Endothelial cell of umbilical vein (primary cell): ENCODE data around the gene SFMBT1. TPM values are rescaled to one million over a fixed set of nuclear protein-coding genes. Genes with fewer than 3 reads are reported as not detected.

ENCODE experiments used
- BruUV-seq: library from RNA; stranded (reverse); fragments of 400-500 nt; replicated peaks from 2 replicates; lab custom pipeline; 2021; lab: Mats Ljungman, UMichigan
- CTCF ChIA-PET: fragments of 300-600, 350-600 bp; sonication (Branson Sonifier 250); formaldehyde crosslinking; loops from one replicate; lab custom pipeline; 2021; ENCODE audit warnings: antibody characterized with exemption, inconsistent platforms; lab: Charles Lee
- POLR2A ChIA-PET: fragments of 300-600, 350-600 bp; sonication (Branson Sonifier 250); formaldehyde crosslinking; loops from one replicate; lab custom pipeline; 2021; ENCODE audit warnings: antibody characterized with exemption, inconsistent platforms; lab: Charles Lee
- DNase-seq: peaks from one replicate; pipeline ENCODE4 v3.0.0-alpha.2; 2011; ENCODE audit warnings: low read depth, low spot score
- FAIRE-seq: peaks from 2 replicates; lab custom pipeline; 2011; peaks lifted over from hg19 to GRCh38; lab: Jason Lieb, UNC
- H2AFZ ChIP-seq: 2 replicates; pipeline ENCODE4 v1.6.0; 2012; ENCODE audit warnings: low read depth, low read length, control low read depth, inconsistent platforms
- H3K27ac ChIP-seq: 2 replicates; pipeline ENCODE4 v1.5.1; 2011; ENCODE audit warnings: low read depth, mild to moderate bottlenecking, control low read depth, low read length, moderate library complexity; ENCODE audit not compliant: insufficient read depth
- H3K27me3 ChIP-seq, 2 experiments: 2 replicates each; pipeline versions ENCODE4 v1.6.0 to v1.6.1; 2011; ENCODE audit warnings: low read length in 2 of 2, mixed read lengths in 1 of 2; ENCODE audit not compliant: control insufficient read depth in 2 of 2, insufficient read depth in 2 of 2
- H3K36me3 ChIP-seq, 2 experiments: 2 replicates in 1 of 2; 3 replicates in 1 of 2; pipeline ENCODE4 v1.5.1; 2011; ENCODE audit warnings: low read length in 2 of 2, mild to moderate bottlenecking in 1 of 2, moderate library complexity in 1 of 2; ENCODE audit not compliant: control insufficient read depth in 2 of 2, insufficient read depth in 2 of 2; ENCODE audit errors: extremely low read depth in 1 of 2
- H3K4me1 ChIP-seq: 3 replicates; pipeline ENCODE4 v1.5.1; 2011; ENCODE audit warnings: mild to moderate bottlenecking, low read length; ENCODE audit not compliant: control insufficient read depth, insufficient read depth; ENCODE audit errors: extremely low read depth
- H3K4me2 ChIP-seq: 2 replicates; pipeline ENCODE4 v1.6.1; 2011; ENCODE audit warnings: low read length, control low read depth, mixed read lengths; ENCODE audit not compliant: insufficient read depth
- H3K4me3 ChIP-seq, 3 experiments: fragments of 200-600 bp in 1 of 3; sonication (generic), shearing (Covaris generic) in 1 of 3; replicated peaks in 1 of 3; 2 replicates each; pipeline ENCODE4 v1.5.1; 2011 to 2016; ENCODE audit warnings: control low read depth in 3 of 3, low read length in 3 of 3, mild to moderate bottlenecking in 2 of 3, inconsistent platforms in 1 of 3, low read depth in 1 of 3, moderate library complexity in 1 of 3; ENCODE audit not compliant: insufficient read depth in 1 of 3
- H3K79me2 ChIP-seq: 2 replicates; pipeline ENCODE4 v1.6.0; 2012; ENCODE audit warnings: low read length, inconsistent platforms; ENCODE audit not compliant: control insufficient read depth, insufficient read depth
- H3K9ac ChIP-seq: replicated peaks from 2 replicates; pipeline ENCODE3; 2011; ENCODE audit warnings: low read length, control low read depth; ENCODE audit not compliant: insufficient read depth; ENCODE audit errors: extremely low read depth
- H3K9me1 ChIP-seq: replicated peaks from 3 replicates; pipeline ENCODE4 v1.6.0; 2011; ENCODE audit warnings: mild to moderate bottlenecking, low read length; ENCODE audit not compliant: control insufficient read depth, insufficient read depth; ENCODE audit errors: extremely low read depth
- H3K9me3 ChIP-seq: replicated peaks from 2 replicates; pipeline ENCODE4 v1.5.1; 2012; ENCODE audit warnings: low read length, inconsistent platforms; ENCODE audit not compliant: control insufficient read depth, insufficient read depth
- H4K20me1 ChIP-seq: replicated peaks from 2 replicates; pipeline ENCODE3; 2011; ENCODE audit warnings: mild to moderate bottlenecking, low read length; ENCODE audit not compliant: control insufficient read depth, insufficient read depth; ENCODE audit errors: extremely low read depth
- EZH2 ChIP-seq: IDR thresholded peaks from 2 replicates; pipeline ENCODE4 v1.6.1; 2012; ENCODE audit warnings: borderline replicate concordance, low read depth, mild to moderate bottlenecking, moderate library complexity, low read length, inconsistent platforms; ENCODE audit not compliant: severe bottlenecking
- JUN ChIP-seq: IDR thresholded peaks from 2 replicates; pipeline ENCODE4 v1.6.1; 2011; ENCODE audit warnings: borderline replicate concordance, low read depth; ENCODE audit not compliant: insufficient read length, insufficient read depth
- MYC ChIP-seq: IDR thresholded peaks from one replicate; pipeline ENCODE4 v1.6.1; 2011; ENCODE audit warnings: mild to moderate bottlenecking, low read depth, low read length
- POLR2AphosphoS5 ChIP-seq: IDR thresholded peaks from 2 replicates; pipeline ENCODE4 v1.6.1; 2012; ENCODE audit warnings: low read depth, mild to moderate bottlenecking, control low read depth, low read length, moderate library complexity; ENCODE audit not compliant: insufficient read depth
- dilution Hi-C: fragments of 300-500 bp; cut with MboI; formaldehyde crosslinking; loops from one replicate; pipeline ENCODE4 v1.15.0; 2019; ENCODE audit warnings: low sequenced_read_pairs; ENCODE audit not compliant: extremely low pct_ligation_motif_present
- intact Hi-C: fragments of 100-400 bp; cut with micrococcal nuclease; formaldehyde crosslinking; loops from one replicate; pipeline ENCODE4 v1.10.0; 2022
- polyA plus RNA-seq, 4 experiments: library from polyadenylated mRNA; depleted of rRNA in 3 of 4; stranded (reverse) in 3 of 4; unstranded in 1 of 4; fragments of >200 nt; gene quantifications; 2 replicates each; pipeline versions ENCODE4 v1.2.1 to v1.2.3, GENCODE V29; 2011 to 2012; ENCODE audit warnings: missing spikeins in 1 of 4
- total RNA-seq: library from RNA; stranded (reverse); gene quantifications from 2 replicates; pipeline ENCODE4 v1.2.3, GENCODE V29; 2021
- TF ChIP-seq, protein P1 (sequence below), 2 donors: IDR thresholded peaks; 1 replicate in 1 of 2; 2 replicates in 1 of 2; pipeline ENCODE4 v1.5.1; 2011; ENCODE audit warnings: low read length in 2 of 2, mild to moderate bottlenecking in 2 of 2, moderate library complexity in 2 of 2, control low read depth in 1 of 2, inconsistent platforms in 1 of 2, low read depth in 1 of 2; ENCODE audit not compliant: insufficient read depth in 1 of 2; ENCODE audit errors: extremely low read depth in 1 of 2
- TF ChIP-seq, protein P2 (sequence below): IDR thresholded peaks from 2 replicates; pipeline ENCODE4 v1.6.1; 2011; ENCODE audit not compliant: insufficient read depth, insufficient read length

SFMBT1 gene
- total and polyA plus RNA-seq, 2 donors (not counting 3 experiments of a cell fraction or from before 2014, with no cell fraction given): 1.8 to 6.0 TPM

DNA sequence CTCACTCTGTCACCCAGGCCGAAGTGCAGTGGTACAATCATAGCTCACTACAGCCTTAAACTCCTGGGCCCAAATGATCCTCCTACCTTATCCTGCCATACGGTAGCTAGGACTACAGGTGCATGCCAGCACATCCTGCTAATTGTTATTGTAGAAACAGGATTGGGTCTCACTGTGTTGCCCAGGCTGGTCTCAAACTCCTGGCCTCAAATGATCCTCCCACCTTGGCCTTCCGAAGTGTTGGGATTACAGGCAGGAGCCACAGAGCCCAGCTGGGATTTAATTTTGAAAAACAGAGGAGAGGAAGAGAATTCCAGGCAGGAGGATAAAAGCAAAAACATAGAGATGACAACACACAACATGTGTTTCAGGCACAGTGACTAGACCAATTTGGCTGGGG lies 40.5 kb downstream of the SFMBT1 start:
- Histone ChIP-seq H3K4me2 (no peak overlapping the region), H3K27me3 (no peaks in the 10 kb centered on the region), H3K9me3 (no peaks in the 10 kb centered on the region), H3K27ac (no peak overlapping the region), H3K79me2 (no peaks in the 10 kb centered on the region), H3K9ac (no peak overlapping the region), H3K9me1 (no peaks in the 10 kb centered on the region), H2AFZ (no peak overlapping the region), H3K4me3 (no peak overlapping the region), H3K36me3 (no peaks in the 10 kb centered on the region), H3K4me1 (no peaks in the 10 kb centered on the region), H4K20me1 (no peaks in the 10 kb centered on the region)
- dilution Hi-C loops (no loop called here), intact Hi-C loops (no loop called here)
- ChIA-PET CTCF (interaction anchor here (2.3 kb wide), 1 partner anchor 12 kb away, joined by 20 read pairs; no protein-coding TSS in a partner anchor), POLR2A (interaction anchor here (1.1 kb wide), 1 partner anchor 14 kb away, joined by 6 read pairs; no protein-coding TSS in a partner anchor)
- FAIRE-seq (no peak), DNase-seq (no peak)
- BruUV-seq: no TSS peak
- no peak for TF ChIP-seq POLR2AphosphoS5

DNA sequence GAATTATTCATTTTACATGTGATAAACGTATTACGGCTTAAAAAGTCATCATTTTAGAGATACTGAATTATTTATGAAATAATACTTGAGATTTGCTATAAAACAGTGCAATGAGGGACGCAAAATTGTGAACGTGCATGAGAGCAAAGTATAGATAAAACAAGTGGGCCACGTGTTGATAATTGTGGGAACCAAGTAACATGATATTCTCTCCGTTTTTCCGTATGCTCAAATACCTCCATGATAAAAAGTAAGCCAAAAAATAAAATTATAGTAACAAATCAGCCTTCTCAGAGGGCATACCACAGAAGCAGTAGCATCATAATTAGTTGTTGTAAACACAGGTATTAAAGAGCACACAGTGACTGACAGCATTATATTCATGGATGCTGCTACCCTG lies 42.6 kb downstream of the SFMBT1 start:
- POLR2A ChIA-PET: no interaction called here

More for the DNA sequence above, 42.6 kb downstream of the SFMBT1 start:
- Histone ChIP-seq H3K27ac (no peak overlapping the region), H4K20me1 (no peaks in the 10 kb centered on the region), H3K27me3 (no peaks in the 10 kb centered on the region), H3K4me1 (no peaks in the 10 kb centered on the region), H3K36me3 (no peaks in the 10 kb centered on the region), H3K79me2 (no peaks in the 10 kb centered on the region), H3K9me3 (no peaks in the 10 kb centered on the region), H3K9me1 (no peaks in the 10 kb centered on the region), H3K9ac (no peak overlapping the region), H3K4me2 (no peak overlapping the region), H3K4me3 (no peak overlapping the region), H2AFZ (no peak overlapping the region)
- no peak for FAIRE-seq
- dilution Hi-C loops (no loop called here), intact Hi-C loops (no loop called here)
- no peak for TF ChIP-seq MYC
- no peak for TF ChIP-seq JUN
- TF ChIP-seq, protein P1, sequence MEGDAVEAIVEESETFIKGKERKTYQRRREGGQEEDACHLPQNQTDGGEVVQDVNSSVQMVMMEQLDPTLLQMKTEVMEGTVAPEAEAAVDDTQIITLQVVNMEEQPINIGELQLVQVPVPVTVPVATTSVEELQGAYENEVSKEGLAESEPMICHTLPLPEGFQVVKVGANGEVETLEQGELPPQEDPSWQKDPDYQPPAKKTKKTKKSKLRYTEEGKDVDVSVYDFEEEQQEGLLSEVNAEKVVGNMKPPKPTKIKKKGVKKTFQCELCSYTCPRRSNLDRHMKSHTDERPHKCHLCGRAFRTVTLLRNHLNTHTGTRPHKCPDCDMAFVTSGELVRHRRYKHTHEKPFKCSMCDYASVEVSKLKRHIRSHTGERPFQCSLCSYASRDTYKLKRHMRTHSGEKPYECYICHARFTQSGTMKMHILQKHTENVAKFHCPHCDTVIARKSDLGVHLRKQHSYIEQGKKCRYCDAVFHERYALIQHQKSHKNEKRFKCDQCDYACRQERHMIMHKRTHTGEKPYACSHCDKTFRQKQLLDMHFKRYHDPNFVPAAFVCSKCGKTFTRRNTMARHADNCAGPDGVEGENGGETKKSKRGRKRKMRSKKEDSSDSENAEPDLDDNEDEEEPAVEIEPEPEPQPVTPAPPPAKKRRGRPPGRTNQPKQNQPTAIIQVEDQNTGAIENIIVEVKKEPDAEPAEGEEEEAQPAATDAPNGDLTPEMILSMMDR (IDR thresholded peaks at IDR 0.05; ENCODE audit: extremely low read depth in 1 of 2, insufficient read depth in 1 of 2, low read depth in 1 of 2, low read length in 2 of 2): no peak
- TF ChIP-seq EZH2: no peak
- TF ChIP-seq POLR2AphosphoS5: no peak
- TF ChIP-seq, protein P2, sequence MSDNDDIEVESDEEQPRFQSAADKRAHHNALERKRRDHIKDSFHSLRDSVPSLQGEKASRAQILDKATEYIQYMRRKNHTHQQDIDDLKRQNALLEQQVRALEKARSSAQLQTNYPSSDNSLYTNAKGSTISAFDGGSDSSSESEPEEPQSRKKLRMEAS: no peak
- CTCF ChIA-PET: no interaction called here
- DNase-seq: no peak
- BruUV-seq: no TSS peak
